Testis (tissue), 3 donors: Measurements from ENCODE around the gene SYNE2. TPM values are rescaled to one million over a fixed set of nuclear protein-coding genes. Genes with fewer than 3 reads are reported as not detected.
"Not testable (repeated sequence)": the region's sequence is repeated elsewhere in the genome, so short reads cannot be mapped to it uniquely, and the experiment has no call there.

ENCODE experiments used
- DNase-seq: peaks from one replicate; pipeline ENCODE4 v3.0.0-alpha.2; 2019
- H3K27ac ChIP-seq, 2 donors: fragments of 200-600 bp; sonication (generic); one replicate each; pipeline ENCODE4 v1.5.1; 2019
- H3K27me3 ChIP-seq: fragments of 200-600 bp; sonication (generic); one replicate; pipeline ENCODE4 v1.5.1; 2019
- H3K36me3 ChIP-seq: fragments of 200-600 bp; sonication (generic); one replicate; pipeline ENCODE4 v1.5.1; 2017; ENCODE audit warnings: low read depth; ENCODE audit errors: missing control alignments
- H3K4me1 ChIP-seq: fragments of 200-600 bp; sonication (generic); one replicate; pipeline ENCODE4 v1.5.1; 2019
- H3K4me3 ChIP-seq, 2 donors: fragments of 200-600 bp; sonication (generic); one replicate each; pipeline ENCODE4 v1.5.1; 2017 to 2019
- H3K9me3 ChIP-seq: fragments of 200-600 bp; sonication (generic); one replicate; pipeline ENCODE4 v1.5.1; 2017
- CTCF ChIP-seq, 3 experiments: fragments of 450-650 bp in 2 of 3; fragments of 200-600 bp in 1 of 3; sonication (generic) in 1 of 3; IDR thresholded peaks; one replicate each; pipeline ENCODE4 v1.5.1; 2016 to 2019; ENCODE audit warnings: antibody characterized with exemption in 3 of 3, mild to moderate bottlenecking in 2 of 3, moderate library complexity in 1 of 3
- POLR2A ChIP-seq: fragments of 450-650 bp; IDR thresholded peaks from one replicate; pipeline ENCODE4 v1.6.1; 2017; ENCODE audit warnings: antibody characterized with exemption, mild to moderate bottlenecking, moderate library complexity
- WGBS, 2 donors: methylation state at CpG; one replicate each; pipeline ENCODE4 v1.1.5; 2018; 5-methylcytosine and 5-hydroxymethylcytosine counted together
- intact Hi-C: fragments of 100-400 bp; cut with DNase I; formaldehyde crosslinking; loops from one replicate; pipeline ENCODE4 v1.15.1; 2023; ENCODE audit warnings: low total_unique reads
- polyA plus RNA-seq: library from polyadenylated mRNA; stranded (reverse); fragments of 350-450 nt; fragmentation: Illumina TruSeq; extraction: RNeasy Lipid Tissue Mini Kit (QIAGEN cat#74804); gene quantifications from one replicate; pipeline ENCODE4 v1.2.3, GENCODE V29; 2014; ENCODE audit warnings: low read depth, low replicate concordance; ENCODE audit not compliant: insufficient read depth
- total RNA-seq, 2 donors: library from RNA; depleted of rRNA; stranded (reverse); fragments of >200 nt; gene quantifications; one replicate each; pipeline ENCODE4 v1.2.3, GENCODE V29; 2016

SYNE2 gene
- total and polyA plus RNA-seq, 3 donors from 2014 or later = 74.6 to 519 (median 511) TPM

- peaks cover 13% of the 10 kb centered on the region for H3K4me1 ChIP-seq
- intact Hi-C loops = no loop called here
- WGBS, 2 donors = 86 to 87% methylated on average over 12 of the region's 12 CpGs
- no peak overlapping the region for H3K4me3 ChIP-seq
- DNase-seq = no peak
- H3K27ac ChIP-seq = peak overlapping the region in 1 of 2 donors; percentile 47
- H3K27me3 ChIP-seq = no peaks in the 10 kb centered on the region
- no peaks in the 10 kb centered on the region for H3K36me3 ChIP-seq
- H3K9me3 ChIP-seq = no peaks in the 10 kb centered on the region
- TF ChIP-seq CTCF (IDR thresholded peaks at IDR 0.05) (no peak), POLR2A (no peak)
These were observed 357.4 kb downstream of the SYNE2 start for GRCh38 chr14:64210216-64210615.

GRCh38 chr14:64210912-64211311 lies 358.1 kb downstream of the SYNE2 start:
- H3K9me3 ChIP-seq, H3K27ac ChIP-seq, H3K27me3 ChIP-seq, intact Hi-C loops, H3K36me3 ChIP-seq, DNase-seq, H3K4me3 ChIP-seq: not testable (repeated sequence)
- peaks cover 13% of the 10 kb centered on the region for H3K4me1 ChIP-seq
- WGBS, 2 donors = 85 to 90% methylated on average over 6 of the region's 6 CpGs

GRCh38 chr14:64212666-64213065 lies 359.9 kb downstream of the SYNE2 start:
- Histone ChIP-seq H3K4me1 (peaks cover 24% of the 10 kb centered on the region), H3K4me3 (no peak overlapping the region), H3K9me3 (no peaks in the 10 kb centered on the region), H3K27me3 (no peaks in the 10 kb centered on the region), H3K36me3 (no peaks in the 10 kb centered on the region), H3K27ac (no peak overlapping the region)
- 93 to 95% methylated on average over 8 of the region's 8 CpGs for WGBS, 2 donors
- no peak for TF ChIP-seq POLR2A
- no peak for TF ChIP-seq CTCF (IDR thresholded peaks at IDR 0.05)
- peak; percentile 0 for DNase-seq
- intact Hi-C loops = no loop called here

GRCh38 chr14:64213086-64213485 lies 360.3 kb downstream of the SYNE2 start:
- no peaks in the 10 kb centered on the region for H3K36me3 ChIP-seq
- 87 to 94% methylated on average over 5 of the region's 5 CpGs for WGBS, 2 donors
- no peaks in the 10 kb centered on the region for H3K9me3 ChIP-seq
- H3K27me3 ChIP-seq = no peaks in the 10 kb centered on the region
- no peak overlapping the region for H3K4me3 ChIP-seq
- intact Hi-C loops = no loop called here
- TF ChIP-seq POLR2A = no peak
- no peak overlapping the region for H3K27ac ChIP-seq
- H3K4me1 ChIP-seq = peaks cover 28% of the 10 kb centered on the region
- DNase-seq = peak; percentile 9

GRCh38 chr14:64213853-64214570 lies 361.2 kb downstream of the SYNE2 start:
- H3K27me3 ChIP-seq = no peaks in the 10 kb centered on the region
- H3K36me3 ChIP-seq = no peaks in the 10 kb centered on the region
- no peak overlapping the region for H3K4me3 ChIP-seq
- intact Hi-C loops = no loop called here
- peaks cover 34% of the 10 kb centered on the region for H3K4me1 ChIP-seq
- H3K9me3 ChIP-seq = no peaks in the 10 kb centered on the region
- peak; percentile 9 for DNase-seq
- H3K27ac ChIP-seq = peak overlapping the region in 1 of 2 donors; percentile 25
- 92 to 95% methylated on average over 11 to 15 of the region's 15 CpGs for WGBS, 2 donors
- TF ChIP-seq POLR2A (no peak), CTCF (IDR thresholded peaks at IDR 0.05) (no peak)

- TF ChIP-seq POLR2A = no peak
- TF ChIP-seq CTCF (IDR thresholded peaks at IDR 0.05) = no peak
- intact Hi-C loops = no loop called here
- WGBS, 2 donors = 96 to 97% methylated on average over 10 of the region's 10 CpGs
- no peak for DNase-seq
- H3K36me3 ChIP-seq = no peaks in the 10 kb centered on the region
- no peaks in the 10 kb centered on the region for H3K9me3 ChIP-seq
- no peak overlapping the region for H3K4me3 ChIP-seq
- peaks cover 36% of the 10 kb centered on the region for H3K4me1 ChIP-seq
- H3K27ac ChIP-seq = peak overlapping the region in 1 of 2 donors; percentile 25
- no peaks in the 10 kb centered on the region for H3K27me3 ChIP-seq
These were observed 362.5 kb downstream of the SYNE2 start for GRCh38 chr14:64215274-64215673.
